Pons (tissue), 1 donor: Measurements from ENCODE around the gene LARP1.

Experiments
- DNase-seq: peaks from one replicate; pipeline ENCODE4 v3.0.0-alpha.2; 2016; ENCODE audit warnings: low spot score

The LARP1 gene

GRCh38 chr5:154858297-154858971 is 103.3 kb downstream of the LARP1 start, which contains the start of gene CNOT8:
Gene CNOT8, plus strand, starts transcription at chr5:154858627. Its CDS starts 4,652 bp downstream, at chr5:154863279.
- DNase-seq = peak; percentile 97

GRCh38 chr5:154858972-154859871 is 104.0 kb downstream of the LARP1 start:
- DNase-seq = peak; percentile 60

- no peak for DNase-seq
Measured at GRCh38 chr5:154860123-154860522, 104.9 kb downstream of the LARP1 start.

GRCh38 chr5:154860765-154861164 is 105.6 kb downstream of the LARP1 start:
- DNase-seq = no peak

- DNase-seq = no peak
Measured at GRCh38 chr5:154861946-154862345, 106.8 kb downstream of the LARP1 start.

GRCh38 chr5:154862766-154863165 is 107.6 kb downstream of the LARP1 start:
- DNase-seq = no peak

GRCh38 chr5:154863291-154864080 is 108.3 kb downstream of the LARP1 start:
- no peak for DNase-seq

GRCh38 chr5:154865466-154866184 is 110.4 kb downstream of the LARP1 start:
- no peak for DNase-seq

GRCh38 chr5:154866841-154867240 is 111.7 kb downstream of the LARP1 start:
- DNase-seq = no peak
